ENCODE results near the gene VOPP1. TPM values are rescaled to one million over a fixed set of nuclear protein-coding genes. Genes with fewer than 3 reads are reported as not detected.

The VOPP1 gene
- total and polyA plus RNA-seq, 12 donors, result 9.3 to 42.9 (median 22.8) TPM

DNA sequence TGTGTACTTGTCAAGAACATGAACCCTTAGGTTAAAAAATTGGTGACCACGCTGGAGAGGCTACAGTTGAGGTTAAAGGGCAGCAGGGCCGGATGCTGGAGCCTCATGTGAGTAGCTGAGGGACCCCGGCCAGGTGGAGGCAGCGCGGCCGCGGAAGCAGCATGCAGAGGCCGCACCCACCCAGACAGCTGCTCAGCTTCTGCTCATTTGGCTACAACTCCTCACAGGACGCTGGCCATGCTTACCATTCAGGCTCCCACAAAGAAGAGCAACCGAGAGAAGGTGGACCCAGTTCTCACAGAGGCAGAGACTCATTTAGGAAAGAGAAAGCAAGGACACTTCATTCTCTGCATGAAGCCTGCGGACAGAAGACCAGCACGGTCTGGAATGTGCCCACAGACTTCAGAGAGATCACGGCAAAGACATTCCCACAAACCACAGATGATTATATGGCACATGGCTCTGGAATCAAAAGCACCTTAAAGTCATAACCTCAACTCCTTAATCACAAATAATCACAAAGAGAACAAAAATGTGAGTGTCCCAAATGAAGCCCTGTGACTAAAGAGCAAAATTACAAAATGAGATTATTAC, 94.4 kb downstream of the VOPP1 start:
- peaks cover 0 to 24% (median 3%) of the 10 kb centered on the region in 9 donors for H3K4me1 ChIP-seq
- TF ChIP-seq, protein P1, sequence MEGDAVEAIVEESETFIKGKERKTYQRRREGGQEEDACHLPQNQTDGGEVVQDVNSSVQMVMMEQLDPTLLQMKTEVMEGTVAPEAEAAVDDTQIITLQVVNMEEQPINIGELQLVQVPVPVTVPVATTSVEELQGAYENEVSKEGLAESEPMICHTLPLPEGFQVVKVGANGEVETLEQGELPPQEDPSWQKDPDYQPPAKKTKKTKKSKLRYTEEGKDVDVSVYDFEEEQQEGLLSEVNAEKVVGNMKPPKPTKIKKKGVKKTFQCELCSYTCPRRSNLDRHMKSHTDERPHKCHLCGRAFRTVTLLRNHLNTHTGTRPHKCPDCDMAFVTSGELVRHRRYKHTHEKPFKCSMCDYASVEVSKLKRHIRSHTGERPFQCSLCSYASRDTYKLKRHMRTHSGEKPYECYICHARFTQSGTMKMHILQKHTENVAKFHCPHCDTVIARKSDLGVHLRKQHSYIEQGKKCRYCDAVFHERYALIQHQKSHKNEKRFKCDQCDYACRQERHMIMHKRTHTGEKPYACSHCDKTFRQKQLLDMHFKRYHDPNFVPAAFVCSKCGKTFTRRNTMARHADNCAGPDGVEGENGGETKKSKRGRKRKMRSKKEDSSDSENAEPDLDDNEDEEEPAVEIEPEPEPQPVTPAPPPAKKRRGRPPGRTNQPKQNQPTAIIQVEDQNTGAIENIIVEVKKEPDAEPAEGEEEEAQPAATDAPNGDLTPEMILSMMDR (IDR thresholded peaks at IDR 0.05), result no peak
- intact Hi-C loops (cut with DNase I), result no loop called here
- no peaks in the 10 kb centered on the region for H3K27me3 ChIP-seq
- 73 to 77% methylated on average over 13 of the region's 13 CpGs for WGBS, 2 donors
- no peaks in the 10 kb centered on the region for H3K9me3 ChIP-seq
- DNase-seq (no peak), ATAC-seq (peak in 5 of 8 donors; percentile 17 to 54 (median 32))
- H3K4me3 ChIP-seq, result no peak overlapping the region
- no peak overlapping the region for H3K27ac ChIP-seq
- H3K36me3 ChIP-seq, result peaks cover 0 to 30% (median 0%) of the 10 kb centered on the region in 9 donors

DNA sequence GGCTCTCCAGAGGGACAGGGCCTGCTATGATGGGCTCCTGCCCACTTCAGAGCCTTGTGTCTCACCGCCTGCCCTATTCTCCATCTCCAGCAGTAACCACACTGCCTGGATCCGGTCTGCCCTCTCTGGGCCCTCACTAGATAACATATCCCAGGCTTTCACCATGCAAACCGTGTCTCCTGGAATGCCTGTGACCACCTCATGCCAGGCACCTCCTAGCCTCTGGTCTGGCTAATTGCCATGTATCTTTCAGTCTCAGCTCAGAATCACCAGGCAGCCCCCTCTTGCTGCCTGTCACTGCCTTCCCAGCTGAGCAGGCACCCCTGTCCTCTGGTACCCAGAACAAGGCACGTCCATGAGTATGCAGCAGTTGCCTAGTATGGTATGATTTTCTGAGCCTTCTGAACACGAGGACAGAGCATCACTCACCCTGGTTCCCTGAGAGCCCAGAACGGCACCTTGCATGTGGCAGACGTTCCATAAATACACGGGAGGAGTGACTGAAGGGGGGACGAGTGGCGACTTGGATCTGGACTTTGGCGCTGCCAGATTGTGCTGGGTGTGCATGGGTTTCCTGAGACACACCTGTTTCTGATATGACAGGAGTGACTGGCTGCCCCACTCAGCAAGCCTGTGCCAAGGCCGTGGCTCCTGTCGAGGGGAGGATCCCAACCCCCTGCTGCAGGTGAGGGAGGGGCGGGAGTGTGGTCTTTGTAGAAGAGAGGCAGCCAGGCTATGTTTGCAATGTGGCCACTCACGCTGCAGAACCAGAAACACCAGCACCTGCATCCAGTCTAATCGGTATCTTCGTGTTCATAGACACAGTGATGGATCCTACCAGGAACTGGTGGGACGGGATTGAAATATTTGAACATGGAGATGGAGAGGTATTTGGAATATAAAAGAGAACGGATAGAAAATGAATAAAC, 95.2 kb downstream of the VOPP1 start:
- TF ChIP-seq, protein P1 (IDR thresholded peaks at IDR 0.05), result no peak
- no peak overlapping the region for H3K27ac ChIP-seq
- no peaks in the 10 kb centered on the region for H3K9me3 ChIP-seq
- no peaks in the 10 kb centered on the region for H3K27me3 ChIP-seq
- DNase-seq (no peak), ATAC-seq (no peak)
- WGBS, 2 donors, result 86 to 93% methylated on average over 19 of the region's 19 CpGs
- no peak overlapping the region for H3K4me3 ChIP-seq
- intact Hi-C loops (cut with DNase I), result no loop called here
- H3K4me1 ChIP-seq, result peaks cover 0 to 24% (median 3%) of the 10 kb centered on the region in 9 donors
- H3K36me3 ChIP-seq, result peaks cover 0 to 30% (median 0%) of the 10 kb centered on the region in 9 donors

DNA sequence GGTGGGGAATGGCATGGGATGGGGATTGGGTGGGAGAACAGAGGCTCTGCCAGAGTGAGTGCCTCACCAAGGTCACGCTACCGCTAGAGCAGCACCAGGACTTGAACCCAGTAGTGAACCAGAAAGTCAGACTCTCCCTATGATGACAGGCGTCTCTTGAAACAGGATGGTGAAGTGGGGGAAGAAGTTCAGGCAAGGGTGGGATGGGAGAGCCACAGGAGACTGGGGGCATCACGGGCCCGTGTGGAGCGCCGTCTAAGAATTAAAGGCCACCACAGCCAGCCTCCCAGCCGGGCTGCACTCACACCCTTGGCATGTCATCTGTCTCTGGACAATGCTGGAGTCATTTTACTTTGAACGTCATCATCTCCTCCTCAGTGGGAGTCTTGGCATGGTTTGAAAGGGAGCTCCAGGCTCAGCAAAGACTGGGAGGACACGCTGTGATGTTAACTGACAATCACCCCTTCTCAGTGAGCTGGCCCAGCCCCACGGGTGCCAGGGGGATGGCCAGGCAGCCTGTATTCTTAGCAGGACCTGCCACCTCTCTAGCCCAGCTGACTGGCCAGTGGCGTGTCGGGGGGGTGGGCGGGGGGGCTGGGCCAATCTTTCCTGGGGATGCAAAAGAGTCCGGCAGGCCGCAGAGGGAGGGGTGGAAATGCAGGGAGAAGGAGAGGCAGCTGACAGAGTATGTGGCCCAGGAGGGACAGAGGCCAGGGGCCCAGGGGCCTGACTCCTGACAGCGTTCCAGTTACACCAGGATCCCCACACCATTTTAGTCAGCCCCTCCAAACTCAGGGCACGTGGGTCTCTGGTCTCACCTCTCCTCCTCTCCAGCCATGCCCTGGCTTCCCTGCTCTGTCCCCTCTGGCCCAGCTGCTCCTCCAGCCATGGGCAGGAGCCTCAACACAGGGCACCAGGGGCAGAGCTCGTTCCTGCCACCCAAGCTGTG, 96.2 kb downstream of the VOPP1 start:
- no peaks in the 10 kb centered on the region for H3K27me3 ChIP-seq
- ATAC-seq (peak in 2 of 8 donors; percentile 21 to 26), DNase-seq (no peak)
- peaks cover 0 to 24% (median 3%) of the 10 kb centered on the region in 9 donors for H3K4me1 ChIP-seq
- intact Hi-C loops (cut with DNase I), result no loop called here
- no peak overlapping the region for H3K4me3 ChIP-seq
- peaks cover 0 to 30% (median 0%) of the 10 kb centered on the region in 9 donors for H3K36me3 ChIP-seq
- WGBS, 2 donors, result 85 to 90% methylated on average over 19 of the region's 19 CpGs
- no peaks in the 10 kb centered on the region for H3K9me3 ChIP-seq
- TF ChIP-seq, protein P1 (IDR thresholded peaks at IDR 0.05), result no peak
- H3K27ac ChIP-seq, result no peak overlapping the region
